Vagina (tissue), 2 donors: ENCODE measurements around the gene MPPED2. TPM values are rescaled to one million over a fixed set of nuclear protein-coding genes. Genes with fewer than 3 reads are reported as not detected.

Source experiments
- DNase-seq, 2 donors: peaks; one replicate each; pipeline ENCODE4 v3.0.0-alpha.2; 2017; ENCODE audit errors: extremely low spot score in 2 of 2
- H3K27ac ChIP-seq: fragments of 200-600 bp; sonication (generic); one replicate; pipeline ENCODE4 v1.5.1; 2019
- H3K27me3 ChIP-seq: fragments of 200-600 bp; sonication (generic); one replicate; pipeline ENCODE4 v1.5.1; 2019
- H3K36me3 ChIP-seq, 2 donors: fragments of 200-600 bp; sonication (generic); one replicate each; pipeline ENCODE4 v1.5.1; 2017 to 2019
- H3K4me1 ChIP-seq: fragments of 200-600 bp; sonication (generic); one replicate; pipeline ENCODE4 v1.5.1; 2019
- H3K4me3 ChIP-seq, 2 donors: fragments of 200-600 bp; sonication (generic); 1 replicate in 1 of 2; 2 replicates in 1 of 2; pipeline ENCODE4 v1.5.1; 2016 to 2019
- H3K9me3 ChIP-seq: fragments of 200-600 bp; sonication (generic); one replicate; pipeline ENCODE4 v1.5.1; 2019
- POLR2A ChIP-seq, 2 donors: fragments of 450-650 bp; IDR thresholded peaks; one replicate each; pipeline ENCODE4 v1.6.1; 2017; ENCODE audit warnings: antibody characterized with exemption in 2 of 2, mild to moderate bottlenecking in 2 of 2, moderate library complexity in 2 of 2
- POLR2AphosphoS5 ChIP-seq, 2 donors: sonication (generic); formaldehyde crosslinking; IDR thresholded peaks; one replicate each; pipeline ENCODE4 v1.9.0; 2017; ENCODE audit warnings: antibody characterized with exemption in 2 of 2, mild to moderate bottlenecking in 2 of 2, low read depth in 1 of 2; ENCODE audit not compliant: insufficient read depth in 1 of 2
- intact Hi-C: fragments of 100-400 bp; cut with DNase I; formaldehyde crosslinking; loops from one replicate; pipeline ENCODE4 v1.15.1; 2023
- total RNA-seq: library from RNA; depleted of rRNA; stranded (reverse); fragments of >200 nt; gene quantifications from one replicate; pipeline ENCODE4 v1.2.3, GENCODE V29; 2016
- TF ChIP-seq, protein P1 (sequence below), 3 experiments: fragments of 450-650 bp in 2 of 3; fragments of 200-600 bp in 1 of 3; sonication (generic) in 1 of 3; IDR thresholded peaks; one replicate each; pipeline ENCODE4 v1.5.1; 2017 to 2019; ENCODE audit warnings: antibody characterized with exemption in 3 of 3, mild to moderate bottlenecking in 2 of 3, moderate library complexity in 2 of 3

The MPPED2 gene
- total RNA-seq, 1 donor from 2014 or later, result 4.4 TPM

DNA sequence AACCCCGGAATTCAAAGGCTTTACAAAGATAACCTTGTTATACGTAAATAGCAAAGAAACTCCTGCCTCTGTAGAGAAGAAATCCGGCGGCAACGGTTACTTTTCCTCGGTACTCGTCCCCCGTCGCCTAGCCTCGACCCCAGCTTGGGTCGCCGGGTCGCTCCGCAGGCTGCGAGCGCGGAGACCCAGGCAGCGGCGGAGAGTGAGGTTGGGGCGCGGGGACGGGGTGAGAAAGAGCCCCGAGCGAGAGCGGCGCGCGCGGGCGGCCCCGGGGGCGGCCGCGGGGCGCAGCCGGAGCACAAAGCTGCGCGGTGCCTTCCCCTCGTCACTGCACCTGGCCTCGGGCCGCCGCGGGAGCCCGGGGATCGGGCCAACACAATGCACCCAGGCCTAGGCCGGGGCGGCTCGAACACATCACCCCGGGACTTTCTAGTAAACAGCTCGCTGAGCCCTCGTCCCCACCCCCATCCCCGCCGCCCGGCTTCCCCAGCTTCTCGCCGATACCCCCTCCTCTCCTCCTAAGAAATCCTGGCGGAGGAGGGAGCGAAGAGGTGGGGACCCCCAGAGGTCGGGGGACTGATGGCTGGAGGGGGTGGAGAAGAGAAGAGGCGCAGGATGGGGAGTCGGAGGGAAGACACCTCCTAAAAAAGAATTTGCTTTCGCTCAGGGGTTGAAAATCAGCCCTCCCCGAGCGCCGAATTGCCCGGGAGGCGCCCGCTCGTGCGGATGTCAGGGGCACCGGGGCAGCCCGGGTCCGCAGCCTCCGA is 845 bp downstream of the MPPED2 start:
- H3K27ac ChIP-seq, result peak overlapping the region; percentile 87
- no peaks in the 10 kb centered on the region for H3K36me3 ChIP-seq
- peaks cover 13% of the 10 kb centered on the region for H3K4me1 ChIP-seq
- peak overlapping the region; percentile 57 to 58 for H3K4me3 ChIP-seq
- no peak for DNase-seq
- TF ChIP-seq, protein P1, sequence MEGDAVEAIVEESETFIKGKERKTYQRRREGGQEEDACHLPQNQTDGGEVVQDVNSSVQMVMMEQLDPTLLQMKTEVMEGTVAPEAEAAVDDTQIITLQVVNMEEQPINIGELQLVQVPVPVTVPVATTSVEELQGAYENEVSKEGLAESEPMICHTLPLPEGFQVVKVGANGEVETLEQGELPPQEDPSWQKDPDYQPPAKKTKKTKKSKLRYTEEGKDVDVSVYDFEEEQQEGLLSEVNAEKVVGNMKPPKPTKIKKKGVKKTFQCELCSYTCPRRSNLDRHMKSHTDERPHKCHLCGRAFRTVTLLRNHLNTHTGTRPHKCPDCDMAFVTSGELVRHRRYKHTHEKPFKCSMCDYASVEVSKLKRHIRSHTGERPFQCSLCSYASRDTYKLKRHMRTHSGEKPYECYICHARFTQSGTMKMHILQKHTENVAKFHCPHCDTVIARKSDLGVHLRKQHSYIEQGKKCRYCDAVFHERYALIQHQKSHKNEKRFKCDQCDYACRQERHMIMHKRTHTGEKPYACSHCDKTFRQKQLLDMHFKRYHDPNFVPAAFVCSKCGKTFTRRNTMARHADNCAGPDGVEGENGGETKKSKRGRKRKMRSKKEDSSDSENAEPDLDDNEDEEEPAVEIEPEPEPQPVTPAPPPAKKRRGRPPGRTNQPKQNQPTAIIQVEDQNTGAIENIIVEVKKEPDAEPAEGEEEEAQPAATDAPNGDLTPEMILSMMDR (IDR thresholded peaks at IDR 0.05), result no peak
- no peak for TF ChIP-seq POLR2AphosphoS5 (IDR thresholded peaks at IDR 0.05; ENCODE audit: insufficient read depth in 1 of 2, low read depth in 1 of 2)
- TF ChIP-seq POLR2A (IDR thresholded peaks at IDR 0.05), result no peak
- H3K27me3 ChIP-seq, result no peaks in the 10 kb centered on the region
- H3K9me3 ChIP-seq, result no peaks in the 10 kb centered on the region
- intact Hi-C loops, result no loop called here

DNA sequence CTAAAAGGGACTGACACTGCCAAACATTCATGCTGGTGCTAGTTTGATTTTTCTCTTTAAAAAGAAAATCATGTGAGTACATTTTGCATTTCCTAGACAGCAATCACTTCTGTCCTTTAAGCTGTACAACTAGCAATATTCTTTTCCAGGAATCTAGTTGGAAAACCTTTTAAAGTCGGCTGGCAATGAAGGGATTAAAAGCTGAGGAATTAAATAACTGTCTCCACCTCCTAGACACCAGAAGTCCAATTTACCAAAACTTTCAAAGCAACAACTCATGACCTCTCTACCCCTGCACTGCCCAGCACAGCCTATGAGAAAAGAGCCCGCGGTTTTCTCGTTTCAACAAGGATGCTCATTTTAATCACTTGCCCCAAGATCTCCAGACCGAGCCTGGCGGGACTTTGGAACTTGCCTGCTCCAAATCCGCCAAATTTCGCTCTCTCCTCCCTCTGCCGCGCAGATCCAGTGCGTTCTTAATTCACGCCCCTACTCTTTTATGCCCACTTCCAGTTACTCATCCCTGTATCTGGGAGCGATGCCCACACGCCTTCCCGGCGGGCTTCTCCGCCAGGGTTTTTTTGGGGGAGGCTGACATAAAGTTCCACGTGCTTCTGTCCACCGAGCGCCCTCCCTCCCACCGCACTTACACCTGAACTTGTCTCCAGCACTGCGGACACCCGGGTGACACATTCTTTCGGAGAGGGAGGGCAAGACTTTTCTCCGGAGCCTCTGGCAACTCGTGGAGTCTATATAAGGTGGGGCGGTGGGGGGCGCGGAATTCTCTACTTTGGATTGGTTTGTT is 2.5 kb downstream of the MPPED2 start:
- H3K27ac ChIP-seq, result peak overlapping the region; percentile 87
- no peak for DNase-seq
- TF ChIP-seq POLR2A (IDR thresholded peaks at IDR 0.05), result no peak
- TF ChIP-seq POLR2AphosphoS5 (IDR thresholded peaks at IDR 0.05; ENCODE audit: insufficient read depth in 1 of 2, low read depth in 1 of 2), result peak in 1 of 2 donors; percentile 6

DNA sequence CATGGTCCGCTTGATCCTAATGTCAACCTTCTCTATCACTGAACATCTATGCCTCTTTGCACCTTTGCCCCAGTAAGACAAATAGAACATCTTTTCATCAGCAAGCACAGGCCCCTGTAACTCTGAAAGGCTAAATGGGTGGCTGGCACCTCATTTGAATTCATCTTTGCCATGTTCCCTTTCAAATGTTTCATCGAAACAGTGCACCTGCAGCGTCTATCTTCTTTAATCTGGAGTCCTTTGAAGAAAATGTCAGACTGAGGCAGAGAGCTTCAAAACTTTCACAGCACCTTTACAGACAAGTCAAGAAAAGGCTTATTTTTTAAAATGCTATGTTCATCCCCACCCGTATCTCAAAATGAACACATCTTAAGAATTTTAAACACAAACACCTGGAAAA is 3.4 kb downstream of the MPPED2 start:
- Histone ChIP-seq H3K4me3 (no peak overlapping the region), H3K36me3 (no peaks in the 10 kb centered on the region), H3K9me3 (no peaks in the 10 kb centered on the region), H3K27ac (no peak overlapping the region), H3K27me3 (no peaks in the 10 kb centered on the region), H3K4me1 (peaks cover 13% of the 10 kb centered on the region)
- no peak for DNase-seq
- intact Hi-C loops, result no loop called here
- TF ChIP-seq, protein P1 (IDR thresholded peaks at IDR 0.05), result no peak
- TF ChIP-seq POLR2A (IDR thresholded peaks at IDR 0.05) (no peak), POLR2AphosphoS5 (IDR thresholded peaks at IDR 0.05; ENCODE audit: insufficient read depth in 1 of 2, low read depth in 1 of 2) (no peak)

More for the DNA sequence above, 2.5 kb downstream of the MPPED2 start:
- no peaks in the 10 kb centered on the region for H3K9me3 ChIP-seq
- H3K4me3 ChIP-seq, result peak overlapping the region; percentile 57 to 58
- intact Hi-C loops, result no loop called here
- no peaks in the 10 kb centered on the region for H3K36me3 ChIP-seq
- peaks cover 13% of the 10 kb centered on the region for H3K4me1 ChIP-seq
- no peaks in the 10 kb centered on the region for H3K27me3 ChIP-seq

DNA sequence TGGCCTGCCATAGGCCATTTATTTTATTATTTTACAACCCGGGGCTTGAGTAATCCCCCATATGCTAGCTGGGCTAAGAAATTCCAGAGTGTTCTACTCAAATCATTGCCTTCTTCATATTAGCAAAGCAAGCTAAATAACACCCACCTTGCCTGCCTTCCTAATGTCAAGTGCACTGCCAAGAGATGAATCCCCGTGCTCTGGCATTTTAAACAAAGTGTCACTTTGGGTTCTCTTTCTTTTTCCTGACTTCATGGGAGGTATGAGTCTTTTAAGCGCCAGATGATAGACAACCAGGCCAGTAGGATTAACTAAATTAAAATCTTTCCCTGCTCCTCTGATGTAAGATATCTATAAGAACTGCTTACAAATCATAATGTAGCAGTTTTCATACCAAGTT is 4.5 kb downstream of the MPPED2 start:
- H3K36me3 ChIP-seq, result no peaks in the 10 kb centered on the region
- H3K27me3 ChIP-seq, result no peaks in the 10 kb centered on the region
- H3K4me3 ChIP-seq, result no peak overlapping the region
- H3K9me3 ChIP-seq, result no peaks in the 10 kb centered on the region
- H3K27ac ChIP-seq, result no peak overlapping the region
- TF ChIP-seq POLR2AphosphoS5 (IDR thresholded peaks at IDR 0.05; ENCODE audit: insufficient read depth in 1 of 2, low read depth in 1 of 2) (no peak), POLR2A (IDR thresholded peaks at IDR 0.05) (no peak)
- TF ChIP-seq, protein P1 (IDR thresholded peaks at IDR 0.05), result no peak
- H3K4me1 ChIP-seq, result peaks cover 13% of the 10 kb centered on the region
- intact Hi-C loops, result no loop called here
- no peak for DNase-seq

DNA sequence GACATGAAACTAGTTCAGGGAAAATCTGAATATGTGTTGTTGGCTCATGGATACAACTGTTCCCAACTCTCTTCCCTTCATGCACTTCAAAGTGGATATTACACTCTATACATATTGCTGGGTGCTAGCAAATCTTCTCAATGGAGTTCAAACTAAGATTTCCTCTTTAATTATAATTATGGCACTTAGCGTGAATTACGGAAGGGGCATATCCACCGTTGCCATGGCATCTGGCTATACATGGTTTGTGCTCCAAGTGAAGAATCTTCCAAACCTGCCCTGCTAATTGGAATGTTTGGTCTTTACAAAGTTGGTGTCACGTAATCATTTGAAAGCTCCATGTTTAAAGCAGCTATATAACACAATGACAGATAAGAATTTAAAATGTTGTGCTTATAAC is 5.6 kb downstream of the MPPED2 start:
- Histone ChIP-seq H3K4me1 (peaks cover 7% of the 10 kb centered on the region), H3K27ac (no peak overlapping the region), H3K4me3 (no peak overlapping the region), H3K36me3 (no peaks in the 10 kb centered on the region), H3K9me3 (no peaks in the 10 kb centered on the region), H3K27me3 (no peaks in the 10 kb centered on the region)
- intact Hi-C loops, result no loop called here
- TF ChIP-seq POLR2AphosphoS5 (IDR thresholded peaks at IDR 0.05; ENCODE audit: insufficient read depth in 1 of 2, low read depth in 1 of 2) (no peak), POLR2A (IDR thresholded peaks at IDR 0.05) (no peak)
- TF ChIP-seq, protein P1 (IDR thresholded peaks at IDR 0.05), result no peak
- no peak for DNase-seq
